ENCODE data around the gene GRB7.

GRB7 gene

GRCh38 chr17:39767147-39767546, 29.4 kb downstream of the GRB7 start:
- H3K9ac ChIP-seq (ENCODE audit: low read length in 5 of 5): no peak overlapping the region
- no peak overlapping the region for H3K27ac ChIP-seq (ENCODE audit: low read depth, low read length)
- H3K9me3 ChIP-seq (ENCODE audit: control insufficient read depth in 5 of 5, low read length in 5 of 5): no peaks in the 10 kb centered on the region
- H3K4me1 ChIP-seq (ENCODE audit: control insufficient read depth in 5 of 5, insufficient read depth in 5 of 5, low read length in 5 of 5): no peaks in the 10 kb centered on the region
- H3K36me3 ChIP-seq (ENCODE audit: control insufficient read depth in 5 of 5, insufficient read depth in 5 of 5, low read length in 5 of 5): no peaks in the 10 kb centered on the region
- H3K27me3 ChIP-seq (ENCODE audit: control insufficient read depth in 5 of 5, insufficient read depth in 4 of 5, low read length in 5 of 5): peaks cover 3 to 13% (median 6%) of the 10 kb centered on the region in 5 donors
- H3K4me3 ChIP-seq (ENCODE audit: low read depth in 1 of 5, low read length in 5 of 5): no peak overlapping the region

GRCh38 chr17:39769974-39770587, 32.3 kb downstream of the GRB7 start:
- no peak overlapping the region for H3K9ac ChIP-seq (ENCODE audit: low read length in 5 of 5)
- no peaks in the 10 kb centered on the region for H3K36me3 ChIP-seq (ENCODE audit: control insufficient read depth in 5 of 5, insufficient read depth in 5 of 5, low read length in 5 of 5)
- peaks cover 5 to 14% (median 11%) of the 10 kb centered on the region in 5 donors for H3K27me3 ChIP-seq (ENCODE audit: control insufficient read depth in 5 of 5, insufficient read depth in 4 of 5, low read length in 5 of 5)
- no peak overlapping the region for H3K4me3 ChIP-seq (ENCODE audit: low read depth in 1 of 5, low read length in 5 of 5)
- H3K4me1 ChIP-seq (ENCODE audit: control insufficient read depth in 5 of 5, insufficient read depth in 5 of 5, low read length in 5 of 5): no peaks in the 10 kb centered on the region
- H3K27ac ChIP-seq (ENCODE audit: low read depth, low read length): no peak overlapping the region
- no peaks in the 10 kb centered on the region for H3K9me3 ChIP-seq (ENCODE audit: control insufficient read depth in 5 of 5, low read length in 5 of 5)

GRCh38 chr17:39772415-39772814, 34.7 kb downstream of the GRB7 start:
- Histone ChIP-seq H3K27ac (ENCODE audit: low read depth, low read length) (no peak overlapping the region), H3K4me1 (ENCODE audit: control insufficient read depth in 5 of 5, insufficient read depth in 5 of 5, low read length in 5 of 5) (no peaks in the 10 kb centered on the region), H3K9ac (ENCODE audit: low read length in 5 of 5) (no peak overlapping the region), H3K36me3 (ENCODE audit: control insufficient read depth in 5 of 5, insufficient read depth in 5 of 5, low read length in 5 of 5) (no peaks in the 10 kb centered on the region), H3K27me3 (ENCODE audit: control insufficient read depth in 5 of 5, insufficient read depth in 4 of 5, low read length in 5 of 5) (peaks cover 3 to 9% (median 5%) of the 10 kb centered on the region in 5 donors), H3K4me3 (ENCODE audit: low read depth in 1 of 5, low read length in 5 of 5) (no peak overlapping the region), H3K9me3 (ENCODE audit: control insufficient read depth in 5 of 5, low read length in 5 of 5) (no peaks in the 10 kb centered on the region)

GRCh38 chr17:39772987-39773934, 35.5 kb downstream of the GRB7 start:
- no peak overlapping the region for H3K9ac ChIP-seq (ENCODE audit: low read length in 5 of 5)
- H3K27me3 ChIP-seq (ENCODE audit: control insufficient read depth in 5 of 5, insufficient read depth in 4 of 5, low read length in 5 of 5): peaks cover 3 to 11% (median 5%) of the 10 kb centered on the region in 5 donors
- H3K27ac ChIP-seq (ENCODE audit: low read depth, low read length): no peak overlapping the region
- H3K4me1 ChIP-seq (ENCODE audit: control insufficient read depth in 5 of 5, insufficient read depth in 5 of 5, low read length in 5 of 5): no peaks in the 10 kb centered on the region
- H3K4me3 ChIP-seq (ENCODE audit: low read depth in 1 of 5, low read length in 5 of 5): no peak overlapping the region
- H3K36me3 ChIP-seq (ENCODE audit: control insufficient read depth in 5 of 5, insufficient read depth in 5 of 5, low read length in 5 of 5): no peaks in the 10 kb centered on the region
- H3K9me3 ChIP-seq (ENCODE audit: control insufficient read depth in 5 of 5, low read length in 5 of 5): no peaks in the 10 kb centered on the region

- H3K27me3 ChIP-seq (ENCODE audit: control insufficient read depth in 5 of 5, insufficient read depth in 4 of 5, low read length in 5 of 5): peaks cover 3 to 14% (median 5%) of the 10 kb centered on the region in 5 donors
- H3K4me3 ChIP-seq (ENCODE audit: low read depth in 1 of 5, low read length in 5 of 5): no peak overlapping the region
- H3K9me3 ChIP-seq (ENCODE audit: control insufficient read depth in 5 of 5, low read length in 5 of 5): no peaks in the 10 kb centered on the region
- no peak overlapping the region for H3K9ac ChIP-seq (ENCODE audit: low read length in 5 of 5)
- no peaks in the 10 kb centered on the region for H3K36me3 ChIP-seq (ENCODE audit: control insufficient read depth in 5 of 5, insufficient read depth in 5 of 5, low read length in 5 of 5)
- H3K4me1 ChIP-seq (ENCODE audit: control insufficient read depth in 5 of 5, insufficient read depth in 5 of 5, low read length in 5 of 5): no peaks in the 10 kb centered on the region
- H3K27ac ChIP-seq (ENCODE audit: low read depth, low read length): no peak overlapping the region
Observed at GRCh38 chr17:39774047-39774446, 36.3 kb downstream of the GRB7 start.

- no peak overlapping the region for H3K27ac ChIP-seq (ENCODE audit: low read depth, low read length)
- H3K4me3 ChIP-seq (ENCODE audit: low read depth in 1 of 5, low read length in 5 of 5): no peak overlapping the region
- H3K9ac ChIP-seq (ENCODE audit: low read length in 5 of 5): no peak overlapping the region
- H3K4me1 ChIP-seq (ENCODE audit: control insufficient read depth in 5 of 5, insufficient read depth in 5 of 5, low read length in 5 of 5): no peaks in the 10 kb centered on the region
- no peaks in the 10 kb centered on the region for H3K9me3 ChIP-seq (ENCODE audit: control insufficient read depth in 5 of 5, low read length in 5 of 5)
- no peaks in the 10 kb centered on the region for H3K36me3 ChIP-seq (ENCODE audit: control insufficient read depth in 5 of 5, insufficient read depth in 5 of 5, low read length in 5 of 5)
- H3K27me3 ChIP-seq (ENCODE audit: control insufficient read depth in 5 of 5, insufficient read depth in 4 of 5, low read length in 5 of 5): peaks cover 3 to 14% (median 5%) of the 10 kb centered on the region in 5 donors
Observed at GRCh38 chr17:39775031-39775430, 37.3 kb downstream of the GRB7 start.

- H3K9ac ChIP-seq (ENCODE audit: low read length in 5 of 5): no peak overlapping the region
Observed at GRCh38 chr17:39776252-39776651, 38.5 kb downstream of the GRB7 start.

GRCh38 chr17:39777534-39778365, 40.0 kb downstream of the GRB7 start:
- no peak overlapping the region for H3K9ac ChIP-seq (ENCODE audit: low read length in 5 of 5)
- H3K27ac ChIP-seq (ENCODE audit: low read depth, low read length): no peak overlapping the region
- H3K4me1 ChIP-seq (ENCODE audit: control insufficient read depth in 5 of 5, insufficient read depth in 5 of 5, low read length in 5 of 5): no peaks in the 10 kb centered on the region
- no peak overlapping the region for H3K4me3 ChIP-seq (ENCODE audit: low read depth in 1 of 5, low read length in 5 of 5)
- no peaks in the 10 kb centered on the region for H3K9me3 ChIP-seq (ENCODE audit: control insufficient read depth in 5 of 5, low read length in 5 of 5)
- H3K36me3 ChIP-seq (ENCODE audit: control insufficient read depth in 5 of 5, insufficient read depth in 5 of 5, low read length in 5 of 5): no peaks in the 10 kb centered on the region
- peaks cover 4 to 14% (median 7%) of the 10 kb centered on the region in 5 donors for H3K27me3 ChIP-seq (ENCODE audit: control insufficient read depth in 5 of 5, insufficient read depth in 4 of 5, low read length in 5 of 5)

More at GRCh38 chr17:39776252-39776651, 38.5 kb downstream of the GRB7 start:
- Histone ChIP-seq H3K4me1 (ENCODE audit: control insufficient read depth in 5 of 5, insufficient read depth in 5 of 5, low read length in 5 of 5) (no peaks in the 10 kb centered on the region), H3K27me3 (ENCODE audit: control insufficient read depth in 5 of 5, insufficient read depth in 4 of 5, low read length in 5 of 5) (peaks cover 0 to 14% (median 4%) of the 10 kb centered on the region in 5 donors), H3K4me3 (ENCODE audit: low read depth in 1 of 5, low read length in 5 of 5) (no peak overlapping the region), H3K27ac (ENCODE audit: low read depth, low read length) (no peak overlapping the region), H3K9me3 (ENCODE audit: control insufficient read depth in 5 of 5, low read length in 5 of 5) (no peaks in the 10 kb centered on the region), H3K36me3 (ENCODE audit: control insufficient read depth in 5 of 5, insufficient read depth in 5 of 5, low read length in 5 of 5) (no peaks in the 10 kb centered on the region)

GRCh38 chr17:39781031-39781860, 43.5 kb downstream of the GRB7 start:
- Histone ChIP-seq H3K36me3 (ENCODE audit: control insufficient read depth in 5 of 5, insufficient read depth in 5 of 5, low read length in 5 of 5) (no peaks in the 10 kb centered on the region), H3K4me1 (ENCODE audit: control insufficient read depth in 5 of 5, insufficient read depth in 5 of 5, low read length in 5 of 5) (no peaks in the 10 kb centered on the region), H3K27me3 (ENCODE audit: control insufficient read depth in 5 of 5, insufficient read depth in 4 of 5, low read length in 5 of 5) (peaks cover 0 to 13% (median 2%) of the 10 kb centered on the region in 5 donors), H3K9me3 (ENCODE audit: control insufficient read depth in 5 of 5, low read length in 5 of 5) (no peaks in the 10 kb centered on the region), H3K4me3 (ENCODE audit: low read depth in 1 of 5, low read length in 5 of 5) (no peak overlapping the region), H3K9ac (ENCODE audit: low read length in 5 of 5) (no peak overlapping the region), H3K27ac (ENCODE audit: low read depth, low read length) (no peak overlapping the region)
